ENCODE measurements around the gene RASAL1.

The RASAL1 gene

GRCh38 chr12:113056631-113057488 lies 78.7 kb downstream of the RASAL1 start, which contains the start of gene DTX1:
Gene DTX1 (plus strand): TSS chr12:113056730. CDS start chr12:113058193, 1,463 bp downstream.
- H3K4me3 ChIP-seq (ENCODE audit: low read length): no peak within 1 kb of the TSS
- H3K79me2 ChIP-seq (ENCODE audit: low read length): no peaks in the 10 kb centered on the region
- H3K9ac ChIP-seq (ENCODE audit: low read length): no peak within 1 kb of the TSS
- no peaks in the 10 kb centered on the region for H3K27me3 ChIP-seq (ENCODE audit: low read depth, low read length)
- H3K4me1 ChIP-seq (ENCODE audit: low read length): peaks cover 31% of the 10 kb centered on the region
- no peaks in the 10 kb centered on the region for H4K20me1 ChIP-seq (ENCODE audit: insufficient read depth, low read length)
- no peaks in the 10 kb centered on the region for H3K9me3 ChIP-seq (ENCODE audit: insufficient read depth, low read length)
- no peak within 1 kb of the TSS for H3K4me2 ChIP-seq (ENCODE audit: low read length)
- H3K36me3 ChIP-seq (replicated peaks; ENCODE audit: low read depth, low read length): no peaks in the 10 kb centered on the region
- TF ChIP-seq, protein P1, sequence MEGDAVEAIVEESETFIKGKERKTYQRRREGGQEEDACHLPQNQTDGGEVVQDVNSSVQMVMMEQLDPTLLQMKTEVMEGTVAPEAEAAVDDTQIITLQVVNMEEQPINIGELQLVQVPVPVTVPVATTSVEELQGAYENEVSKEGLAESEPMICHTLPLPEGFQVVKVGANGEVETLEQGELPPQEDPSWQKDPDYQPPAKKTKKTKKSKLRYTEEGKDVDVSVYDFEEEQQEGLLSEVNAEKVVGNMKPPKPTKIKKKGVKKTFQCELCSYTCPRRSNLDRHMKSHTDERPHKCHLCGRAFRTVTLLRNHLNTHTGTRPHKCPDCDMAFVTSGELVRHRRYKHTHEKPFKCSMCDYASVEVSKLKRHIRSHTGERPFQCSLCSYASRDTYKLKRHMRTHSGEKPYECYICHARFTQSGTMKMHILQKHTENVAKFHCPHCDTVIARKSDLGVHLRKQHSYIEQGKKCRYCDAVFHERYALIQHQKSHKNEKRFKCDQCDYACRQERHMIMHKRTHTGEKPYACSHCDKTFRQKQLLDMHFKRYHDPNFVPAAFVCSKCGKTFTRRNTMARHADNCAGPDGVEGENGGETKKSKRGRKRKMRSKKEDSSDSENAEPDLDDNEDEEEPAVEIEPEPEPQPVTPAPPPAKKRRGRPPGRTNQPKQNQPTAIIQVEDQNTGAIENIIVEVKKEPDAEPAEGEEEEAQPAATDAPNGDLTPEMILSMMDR (IDR thresholded peaks at IDR 0.05; ENCODE audit: low read depth, low read length): no peak
- no peak within 1 kb of the TSS for H2AFZ ChIP-seq (ENCODE audit: low read depth, low read length)
- no peak within 1 kb of the TSS for H3K27ac ChIP-seq (ENCODE audit: low read length)

- Histone ChIP-seq H3K4me2 (ENCODE audit: low read length) (no peak overlapping the region), H3K36me3 (replicated peaks; ENCODE audit: low read depth, low read length) (no peaks in the 10 kb centered on the region), H2AFZ (ENCODE audit: low read depth, low read length) (no peak overlapping the region), H3K9me3 (ENCODE audit: insufficient read depth, low read length) (no peaks in the 10 kb centered on the region), H3K9ac (ENCODE audit: low read length) (no peak overlapping the region), H3K27me3 (ENCODE audit: low read depth, low read length) (no peaks in the 10 kb centered on the region), H4K20me1 (ENCODE audit: insufficient read depth, low read length) (no peaks in the 10 kb centered on the region), H3K79me2 (ENCODE audit: low read length) (no peaks in the 10 kb centered on the region), H3K4me3 (ENCODE audit: low read length) (no peak overlapping the region), H3K27ac (ENCODE audit: low read length) (no peak overlapping the region), H3K4me1 (ENCODE audit: low read length) (peaks cover 25% of the 10 kb centered on the region)
- TF ChIP-seq, protein P1 (IDR thresholded peaks at IDR 0.05; ENCODE audit: low read depth, low read length): no peak
- TF ChIP-seq EZH2phosphoT487 (IDR thresholded peaks at IDR 0.05; ENCODE audit: low read depth): no peak
Observed at GRCh38 chr12:113056381-113056630, 79.3 kb downstream of the RASAL1 start.

- no peak overlapping the region for H2AFZ ChIP-seq (ENCODE audit: low read depth, low read length)
- TF ChIP-seq EZH2phosphoT487 (IDR thresholded peaks at IDR 0.05; ENCODE audit: low read depth): no peak
- TF ChIP-seq, protein P1 (IDR thresholded peaks at IDR 0.05; ENCODE audit: low read depth, low read length): no peak
- peaks cover 25% of the 10 kb centered on the region for H3K4me1 ChIP-seq (ENCODE audit: low read length)
- H3K36me3 ChIP-seq (replicated peaks; ENCODE audit: low read depth, low read length): no peaks in the 10 kb centered on the region
- peaks cover 2% of the 10 kb centered on the region; the same call in 1 of the 2 replicates for H3K9me3 ChIP-seq (ENCODE audit: insufficient read depth, low read length)
- no peak overlapping the region for H3K27ac ChIP-seq (ENCODE audit: low read length)
- H3K4me3 ChIP-seq (ENCODE audit: low read length): no peak overlapping the region
- no peaks in the 10 kb centered on the region for H4K20me1 ChIP-seq (ENCODE audit: insufficient read depth, low read length)
- H3K4me2 ChIP-seq (ENCODE audit: low read length): no peak overlapping the region
- no peak overlapping the region for H3K9ac ChIP-seq (ENCODE audit: low read length)
- H3K79me2 ChIP-seq (ENCODE audit: low read length): no peaks in the 10 kb centered on the region
- no peaks in the 10 kb centered on the region for H3K27me3 ChIP-seq (ENCODE audit: low read depth, low read length)
Observed at GRCh38 chr12:113055594-113056380, 79.8 kb downstream of the RASAL1 start.

DNA sequence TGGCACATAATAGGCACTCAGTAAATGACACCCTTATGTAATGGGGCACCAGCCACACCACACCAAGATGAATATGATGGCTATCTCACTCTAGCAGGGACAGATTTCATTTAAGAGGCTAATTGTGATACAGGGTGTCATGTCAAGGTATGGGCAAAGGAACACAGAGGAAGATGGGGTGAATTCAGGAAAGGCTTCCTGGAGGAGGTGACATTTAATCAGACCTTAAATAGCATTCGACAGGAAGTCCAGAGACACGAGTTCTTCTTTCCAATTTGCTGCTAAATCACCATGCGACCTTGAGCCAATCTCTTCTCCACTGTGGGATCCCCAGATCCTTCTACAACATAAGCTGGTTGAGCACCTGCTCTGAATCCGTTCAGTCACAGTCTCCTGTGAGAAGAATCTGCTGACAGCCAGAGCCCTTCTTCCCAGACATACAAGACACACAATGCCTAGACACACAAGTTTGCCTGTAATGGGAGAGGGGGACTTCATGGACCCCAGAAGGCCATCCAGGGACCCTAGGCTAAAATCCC lies 80.5 kb downstream of the RASAL1 start:
- no peak overlapping the region for H3K27ac ChIP-seq (ENCODE audit: low read length)
- no peak overlapping the region for H2AFZ ChIP-seq (ENCODE audit: low read depth, low read length)
- H3K4me2 ChIP-seq (ENCODE audit: low read length): no peak overlapping the region
- peaks cover 9% of the 10 kb centered on the region; the same call in 1 of the 2 replicates for H3K9me3 ChIP-seq (ENCODE audit: insufficient read depth, low read length)
- H3K4me3 ChIP-seq (ENCODE audit: low read length): no peak overlapping the region
- TF ChIP-seq, protein P1 (IDR thresholded peaks at IDR 0.05; ENCODE audit: low read depth, low read length): no peak
- no peak for TF ChIP-seq EZH2phosphoT487 (IDR thresholded peaks at IDR 0.05; ENCODE audit: low read depth)
- H3K4me1 ChIP-seq (ENCODE audit: low read length): peaks cover 28% of the 10 kb centered on the region
- no peaks in the 10 kb centered on the region for H3K27me3 ChIP-seq (ENCODE audit: low read depth, low read length)
- no peaks in the 10 kb centered on the region for H3K36me3 ChIP-seq (replicated peaks; ENCODE audit: low read depth, low read length)
- H4K20me1 ChIP-seq (ENCODE audit: insufficient read depth, low read length): no peaks in the 10 kb centered on the region
- H3K9ac ChIP-seq (ENCODE audit: low read length): no peak overlapping the region
- no peaks in the 10 kb centered on the region for H3K79me2 ChIP-seq (ENCODE audit: low read length)
